Gastroesophageal sphincter (tissue), 3 donors: ENCODE data around the gene STRN4.

ENCODE experiments used
- EP300 ChIP-seq: sonication (generic); formaldehyde crosslinking; IDR thresholded peaks from one replicate; pipeline ENCODE4 v1.6.1; 2017; ENCODE audit warnings: antibody characterized with exemption, mild to moderate bottlenecking
- POLR2A ChIP-seq, 2 donors: fragments of 450-650 bp; IDR thresholded peaks; one replicate each; pipeline ENCODE4 v1.6.1; 2017; ENCODE audit warnings: antibody characterized with exemption in 2 of 2, mild to moderate bottlenecking in 2 of 2, moderate library complexity in 1 of 2
- TF ChIP-seq, protein P1 (sequence below), 4 experiments: fragments of 200-600 bp in 2 of 4; fragments of 450-650 bp in 2 of 4; sonication (generic) in 1 of 4; IDR thresholded peaks; one replicate each; pipeline ENCODE4 v1.5.1; 2017 to 2019; ENCODE audit warnings: antibody characterized with exemption in 4 of 4, mild to moderate bottlenecking in 2 of 4, moderate library complexity in 2 of 4

- TF ChIP-seq, protein P1, sequence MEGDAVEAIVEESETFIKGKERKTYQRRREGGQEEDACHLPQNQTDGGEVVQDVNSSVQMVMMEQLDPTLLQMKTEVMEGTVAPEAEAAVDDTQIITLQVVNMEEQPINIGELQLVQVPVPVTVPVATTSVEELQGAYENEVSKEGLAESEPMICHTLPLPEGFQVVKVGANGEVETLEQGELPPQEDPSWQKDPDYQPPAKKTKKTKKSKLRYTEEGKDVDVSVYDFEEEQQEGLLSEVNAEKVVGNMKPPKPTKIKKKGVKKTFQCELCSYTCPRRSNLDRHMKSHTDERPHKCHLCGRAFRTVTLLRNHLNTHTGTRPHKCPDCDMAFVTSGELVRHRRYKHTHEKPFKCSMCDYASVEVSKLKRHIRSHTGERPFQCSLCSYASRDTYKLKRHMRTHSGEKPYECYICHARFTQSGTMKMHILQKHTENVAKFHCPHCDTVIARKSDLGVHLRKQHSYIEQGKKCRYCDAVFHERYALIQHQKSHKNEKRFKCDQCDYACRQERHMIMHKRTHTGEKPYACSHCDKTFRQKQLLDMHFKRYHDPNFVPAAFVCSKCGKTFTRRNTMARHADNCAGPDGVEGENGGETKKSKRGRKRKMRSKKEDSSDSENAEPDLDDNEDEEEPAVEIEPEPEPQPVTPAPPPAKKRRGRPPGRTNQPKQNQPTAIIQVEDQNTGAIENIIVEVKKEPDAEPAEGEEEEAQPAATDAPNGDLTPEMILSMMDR (IDR thresholded peaks at IDR 0.05), result no peak
- TF ChIP-seq POLR2A (IDR thresholded peaks at IDR 0.05) (no peak), EP300 (no peak)
Measured at GRCh38 chr19:46739290-46739771, 6.9 kb downstream of the STRN4 start.
